PFSK-1 (cell line): Measurements from ENCODE around the gene RET.

ENCODE experiments used
- FOXP2 ChIP-seq: optimal IDR thresholded peaks from 2 replicates; pipeline ENCODE3; 2011; ENCODE audit warnings: borderline replicate concordance, control low read depth, inconsistent platforms; ENCODE audit not compliant: insufficient read depth; ENCODE audit errors: extremely low read length, extremely low read depth
- POLR2AphosphoS5 ChIP-seq: IDR thresholded peaks from 2 replicates; pipeline ENCODE4 v1.6.1; 2012; ENCODE audit warnings: low read depth, mild to moderate bottlenecking, control low read depth, low read length, moderate library complexity
- SIN3A ChIP-seq: IDR thresholded peaks from 2 replicates; pipeline ENCODE4 v1.6.1; 2012; ENCODE audit warnings: mild to moderate bottlenecking, low read length, moderate library complexity, borderline replicate concordance; ENCODE audit not compliant: insufficient read depth
- TAF1 ChIP-seq: IDR thresholded peaks from 2 replicates; pipeline ENCODE4 v1.6.1; 2012; ENCODE audit warnings: low read length, control low read depth, borderline replicate concordance; ENCODE audit not compliant: insufficient read depth
- TF ChIP-seq, protein P1 (sequence below), 2 experiments: IDR thresholded peaks; 2 replicates each; pipeline versions ENCODE4 v1.6.1 to v1.8.0; 2011 to 2012; ENCODE audit warnings: low read depth in 2 of 2, low read length in 2 of 2, control low read depth in 1 of 2, inconsistent platforms in 1 of 2, mild to moderate bottlenecking in 1 of 2, moderate library complexity in 1 of 2; ENCODE audit not compliant: insufficient read depth in 1 of 2

RET gene

DNA sequence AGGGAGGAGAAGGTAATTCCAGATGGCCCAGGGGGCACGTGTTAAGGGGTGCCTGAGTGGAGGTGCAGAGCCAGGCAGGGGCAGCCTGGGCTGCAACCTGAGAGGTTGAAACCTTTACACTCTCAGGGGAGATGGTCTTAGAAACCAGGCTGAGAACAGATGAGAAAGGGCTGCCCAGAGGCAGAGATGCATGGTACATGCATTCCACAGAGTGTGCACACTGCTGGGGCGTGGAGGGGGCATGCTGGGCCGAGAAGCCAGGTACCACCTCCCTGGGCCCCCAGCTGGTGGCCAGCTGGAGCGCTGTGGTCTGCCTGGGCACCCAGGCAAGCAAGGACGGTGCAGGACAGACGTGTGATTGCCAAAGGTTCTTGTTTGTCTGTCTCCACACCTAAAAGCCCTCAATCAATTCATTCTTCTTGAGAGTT lies 47.2 kb downstream of the RET start:
- TF ChIP-seq SIN3A (no peak), FOXP2 (no peak), POLR2AphosphoS5 (no peak), TAF1 (no peak)
- TF ChIP-seq, protein P1, sequence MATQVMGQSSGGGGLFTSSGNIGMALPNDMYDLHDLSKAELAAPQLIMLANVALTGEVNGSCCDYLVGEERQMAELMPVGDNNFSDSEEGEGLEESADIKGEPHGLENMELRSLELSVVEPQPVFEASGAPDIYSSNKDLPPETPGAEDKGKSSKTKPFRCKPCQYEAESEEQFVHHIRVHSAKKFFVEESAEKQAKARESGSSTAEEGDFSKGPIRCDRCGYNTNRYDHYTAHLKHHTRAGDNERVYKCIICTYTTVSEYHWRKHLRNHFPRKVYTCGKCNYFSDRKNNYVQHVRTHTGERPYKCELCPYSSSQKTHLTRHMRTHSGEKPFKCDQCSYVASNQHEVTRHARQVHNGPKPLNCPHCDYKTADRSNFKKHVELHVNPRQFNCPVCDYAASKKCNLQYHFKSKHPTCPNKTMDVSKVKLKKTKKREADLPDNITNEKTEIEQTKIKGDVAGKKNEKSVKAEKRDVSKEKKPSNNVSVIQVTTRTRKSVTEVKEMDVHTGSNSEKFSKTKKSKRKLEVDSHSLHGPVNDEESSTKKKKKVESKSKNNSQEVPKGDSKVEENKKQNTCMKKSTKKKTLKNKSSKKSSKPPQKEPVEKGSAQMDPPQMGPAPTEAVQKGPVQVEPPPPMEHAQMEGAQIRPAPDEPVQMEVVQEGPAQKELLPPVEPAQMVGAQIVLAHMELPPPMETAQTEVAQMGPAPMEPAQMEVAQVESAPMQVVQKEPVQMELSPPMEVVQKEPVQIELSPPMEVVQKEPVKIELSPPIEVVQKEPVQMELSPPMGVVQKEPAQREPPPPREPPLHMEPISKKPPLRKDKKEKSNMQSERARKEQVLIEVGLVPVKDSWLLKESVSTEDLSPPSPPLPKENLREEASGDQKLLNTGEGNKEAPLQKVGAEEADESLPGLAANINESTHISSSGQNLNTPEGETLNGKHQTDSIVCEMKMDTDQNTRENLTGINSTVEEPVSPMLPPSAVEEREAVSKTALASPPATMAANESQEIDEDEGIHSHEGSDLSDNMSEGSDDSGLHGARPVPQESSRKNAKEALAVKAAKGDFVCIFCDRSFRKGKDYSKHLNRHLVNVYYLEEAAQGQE (IDR thresholded peaks at IDR 0.05; ENCODE audit: insufficient read depth in 1 of 2, low read depth in 2 of 2, low read length in 2 of 2): no peak

GRCh38 chr10:43124574-43125273 lies 47.9 kb downstream of the RET start:
- TF ChIP-seq, protein P1 (IDR thresholded peaks at IDR 0.05; ENCODE audit: insufficient read depth in 1 of 2, low read depth in 2 of 2, low read length in 2 of 2): no peak
- TF ChIP-seq FOXP2 (no peak), TAF1 (no peak), POLR2AphosphoS5 (no peak), SIN3A (no peak)

- no peak for TF ChIP-seq POLR2AphosphoS5
- TF ChIP-seq SIN3A: no peak
- TF ChIP-seq, protein P1 (IDR thresholded peaks at IDR 0.05; ENCODE audit: insufficient read depth in 1 of 2, low read depth in 2 of 2, low read length in 2 of 2): no peak
- TF ChIP-seq TAF1: no peak
- no peak for TF ChIP-seq FOXP2
These were observed 48.5 kb downstream of the RET start for GRCh38 chr10:43125274-43125845.

GRCh38 chr10:43125881-43126731 lies 49.2 kb downstream of the RET start:
- no peak for TF ChIP-seq SIN3A
- no peak for TF ChIP-seq FOXP2
- no peak for TF ChIP-seq TAF1
- TF ChIP-seq, protein P1 (IDR thresholded peaks at IDR 0.05; ENCODE audit: insufficient read depth in 1 of 2, low read depth in 2 of 2, low read length in 2 of 2): no peak
- no peak for TF ChIP-seq POLR2AphosphoS5
